GM21528 (cell line): ENCODE data around the gene RAD51B.

Source experiments
- ATAC-seq: cut with Tn5 transposase; IDR thresholded peaks from one replicate; pipeline ENCODE4 v1.9.1; 2021; ENCODE audit warnings: mild to moderate bottlenecking, moderate library complexity; ENCODE audit not compliant: unreplicated experiment, low FRiP score

RAD51B gene

GRCh38 chr14:68404146-68404527 is 584.6 kb downstream of the RAD51B start:
- ATAC-seq: no peak

GRCh38 chr14:68404652-68405183 is 585.1 kb downstream of the RAD51B start:
- no peak for ATAC-seq

- ATAC-seq: no peak
Observed at GRCh38 chr14:68405961-68406360, 586.4 kb downstream of the RAD51B start.

- ATAC-seq: no peak
Observed at GRCh38 chr14:68407285-68407684, 587.7 kb downstream of the RAD51B start.

- no peak for ATAC-seq
Observed at GRCh38 chr14:68407825-68408224, 588.2 kb downstream of the RAD51B start.

- ATAC-seq: no peak
Observed at GRCh38 chr14:68408680-68409079, 589.1 kb downstream of the RAD51B start.

GRCh38 chr14:68409387-68409786 is 589.8 kb downstream of the RAD51B start:
- ATAC-seq: no peak

- no peak for ATAC-seq
Observed at GRCh38 chr14:68412505-68413465, 593.2 kb downstream of the RAD51B start.

- ATAC-seq: no peak
Observed at GRCh38 chr14:68413509-68413908, 593.9 kb downstream of the RAD51B start.

- no peak for ATAC-seq
Observed at GRCh38 chr14:68414121-68414520, 594.5 kb downstream of the RAD51B start.

- ATAC-seq: no peak
Observed at GRCh38 chr14:68416171-68416570, 596.6 kb downstream of the RAD51B start.

GRCh38 chr14:68417009-68417650 is 597.6 kb downstream of the RAD51B start:
- ATAC-seq: no peak

- no peak for ATAC-seq
Observed at GRCh38 chr14:68418174-68419118, 598.9 kb downstream of the RAD51B start.

GRCh38 chr14:68420350-68420749 is 600.8 kb downstream of the RAD51B start:
- ATAC-seq: no peak

- ATAC-seq: no peak
Observed at GRCh38 chr14:68421116-68421515, 601.5 kb downstream of the RAD51B start.

- no peak for ATAC-seq
Observed at GRCh38 chr14:68423686-68424085, 604.1 kb downstream of the RAD51B start.

- ATAC-seq: no peak
Observed at GRCh38 chr14:68424443-68425172, 605.0 kb downstream of the RAD51B start.

GRCh38 chr14:68426661-68427549 is 607.3 kb downstream of the RAD51B start:
- ATAC-seq: no peak

- no peak for ATAC-seq
Observed at GRCh38 chr14:68427550-68427890, 607.9 kb downstream of the RAD51B start.
